Endometrial microvascular endothelial cells (primary cell): ENCODE measurements around the gene SNAPC2. TPM values are rescaled to one million over a fixed set of nuclear protein-coding genes. Genes with fewer than 3 reads are reported as not detected.

ENCODE experiments used
- in situ Hi-C: cut with HindIII; loops from 2 replicates; pipeline ENCODE4 v1.10.0; 2017; ENCODE audit warnings: low sequenced_read_pairs, low pct_unique_long_range_greater_than_20kb; ENCODE audit errors: inconsistent ontology term
- total RNA-seq: library from RNA; depleted of rRNA; stranded (reverse); fragments of >200 nt; gene quantifications from one replicate; pipeline ENCODE4 v1.2.3, GENCODE V29; 2015; ENCODE audit errors: inconsistent ontology term

SNAPC2 gene
- total RNA-seq, 1 donor from 2014 or later, result 46.8 TPM

GRCh38 chr19:7907122-7907521 lies 13.0 kb upstream of the SNAPC2 start:
- in situ Hi-C loops, result no loop called here

DNA sequence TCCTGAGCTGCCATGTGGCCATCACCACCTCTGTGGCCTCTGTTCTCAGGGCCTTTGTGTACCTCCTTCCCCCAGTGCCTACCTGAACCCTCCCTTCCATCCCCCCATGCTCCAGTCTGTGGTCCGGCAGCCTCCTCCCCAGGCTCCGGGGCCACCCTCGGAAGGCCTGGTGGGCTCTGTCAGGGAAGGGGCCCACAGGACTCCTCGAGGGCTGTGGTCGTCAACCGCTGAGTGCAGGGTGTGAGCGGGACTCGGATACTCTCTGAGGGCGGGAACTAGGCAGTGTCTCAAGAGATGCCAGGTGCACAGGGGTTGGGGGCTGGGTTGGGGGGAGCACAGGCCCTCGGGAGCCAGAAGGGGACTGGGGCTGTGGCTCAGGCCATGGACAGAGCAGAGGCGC lies 12.6 kb upstream of the SNAPC2 start:
- in situ Hi-C loops, result no loop called here

DNA sequence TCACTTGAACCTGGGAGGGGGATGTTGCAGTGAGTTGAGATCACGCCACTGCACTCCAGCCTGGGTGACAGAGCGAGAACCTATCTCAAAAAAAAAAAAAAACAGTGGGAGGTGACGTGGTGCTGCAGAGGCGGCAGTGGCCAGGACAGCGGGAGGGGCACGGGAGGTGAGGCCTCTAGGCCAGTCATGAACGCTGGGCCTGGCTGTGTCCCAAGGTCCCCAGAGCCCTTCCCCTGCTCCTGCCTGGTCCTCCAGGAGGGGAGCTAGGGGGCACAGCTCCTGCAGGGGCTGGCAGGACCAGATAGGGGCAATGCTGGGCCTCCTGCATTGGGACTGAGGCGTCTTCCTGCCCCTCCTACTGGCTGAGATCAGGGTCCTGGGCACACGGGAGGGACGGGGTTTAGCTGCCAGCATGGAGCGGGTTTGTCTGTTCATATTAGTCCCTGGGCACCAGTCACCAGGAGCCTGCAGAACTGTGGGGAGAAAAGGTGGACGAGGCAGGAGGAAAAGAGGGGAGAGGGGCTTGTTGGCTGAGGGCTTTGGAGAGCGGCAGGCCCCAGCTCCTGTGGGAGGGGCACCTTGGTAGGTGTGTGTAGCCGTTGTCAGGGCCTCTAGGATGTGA lies 11.9 kb upstream of the SNAPC2 start:
- in situ Hi-C loops, result no loop called here

DNA sequence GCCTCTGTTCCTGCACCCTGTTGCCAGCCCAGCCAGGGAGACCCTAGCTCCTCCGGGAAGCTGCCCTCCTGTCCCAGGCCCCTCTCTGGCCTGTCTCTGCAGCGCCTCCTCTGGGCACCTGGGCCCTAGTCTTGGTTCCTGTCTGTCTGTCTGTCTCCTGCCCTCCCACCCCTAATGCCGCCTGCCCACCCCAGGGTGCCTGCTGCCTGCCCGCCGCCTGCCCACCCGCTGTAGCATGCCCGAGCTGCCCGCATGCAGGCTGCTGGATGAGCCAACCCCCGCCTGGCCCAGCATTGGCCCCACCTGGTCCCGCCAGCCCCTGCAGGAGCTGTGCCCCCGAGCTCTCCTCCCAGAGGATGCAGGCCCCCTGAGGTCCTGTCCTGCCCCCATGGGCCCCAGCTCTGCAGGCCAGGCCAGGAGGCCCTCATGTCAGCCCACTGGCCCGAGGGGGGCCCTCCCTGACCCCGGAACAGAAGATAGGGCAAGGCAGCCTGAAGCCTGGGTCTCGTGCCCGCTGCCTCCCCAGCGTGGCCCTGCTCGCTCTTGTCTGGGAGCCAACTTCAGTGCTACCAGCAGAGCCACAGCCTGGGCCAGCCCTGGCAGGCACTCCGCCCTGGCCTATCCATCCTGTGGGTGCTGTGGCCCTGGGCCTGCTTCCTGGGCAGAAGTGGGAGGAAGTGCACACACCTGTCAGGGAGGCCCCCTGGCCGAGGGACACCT lies 11.2 kb upstream of the SNAPC2 start:
- in situ Hi-C loops, result no loop called here

DNA sequence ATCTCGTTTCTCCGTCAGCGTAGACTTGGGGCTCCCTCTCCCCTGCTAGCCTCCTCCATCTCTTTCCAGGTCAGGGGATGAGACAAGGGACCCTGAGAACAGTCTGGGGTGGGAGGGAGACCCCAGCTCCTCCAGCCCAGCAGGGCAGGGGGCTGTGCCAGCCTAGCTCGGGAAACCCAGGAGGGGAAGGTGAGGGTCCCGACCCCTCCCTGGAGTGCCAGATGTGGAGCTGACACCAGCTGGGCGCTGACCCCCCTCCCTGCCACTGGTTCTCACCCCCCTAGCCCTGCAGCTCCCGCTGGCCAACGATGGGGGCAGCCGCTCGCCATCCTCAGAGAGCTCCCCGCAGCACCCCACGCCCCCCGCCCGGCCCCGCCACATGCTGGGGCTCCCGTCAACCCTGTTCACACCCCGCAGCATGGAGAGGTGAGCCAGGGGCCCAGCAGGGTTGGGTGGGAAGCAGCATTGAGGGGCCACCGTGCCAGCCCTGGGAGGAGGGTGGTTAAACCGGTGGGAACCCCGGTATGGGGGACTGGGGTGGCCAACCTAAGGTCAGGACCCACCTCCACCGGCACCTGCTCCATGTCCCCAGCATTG lies 10.6 kb upstream of the SNAPC2 start:
- in situ Hi-C loops, result no loop called here

DNA sequence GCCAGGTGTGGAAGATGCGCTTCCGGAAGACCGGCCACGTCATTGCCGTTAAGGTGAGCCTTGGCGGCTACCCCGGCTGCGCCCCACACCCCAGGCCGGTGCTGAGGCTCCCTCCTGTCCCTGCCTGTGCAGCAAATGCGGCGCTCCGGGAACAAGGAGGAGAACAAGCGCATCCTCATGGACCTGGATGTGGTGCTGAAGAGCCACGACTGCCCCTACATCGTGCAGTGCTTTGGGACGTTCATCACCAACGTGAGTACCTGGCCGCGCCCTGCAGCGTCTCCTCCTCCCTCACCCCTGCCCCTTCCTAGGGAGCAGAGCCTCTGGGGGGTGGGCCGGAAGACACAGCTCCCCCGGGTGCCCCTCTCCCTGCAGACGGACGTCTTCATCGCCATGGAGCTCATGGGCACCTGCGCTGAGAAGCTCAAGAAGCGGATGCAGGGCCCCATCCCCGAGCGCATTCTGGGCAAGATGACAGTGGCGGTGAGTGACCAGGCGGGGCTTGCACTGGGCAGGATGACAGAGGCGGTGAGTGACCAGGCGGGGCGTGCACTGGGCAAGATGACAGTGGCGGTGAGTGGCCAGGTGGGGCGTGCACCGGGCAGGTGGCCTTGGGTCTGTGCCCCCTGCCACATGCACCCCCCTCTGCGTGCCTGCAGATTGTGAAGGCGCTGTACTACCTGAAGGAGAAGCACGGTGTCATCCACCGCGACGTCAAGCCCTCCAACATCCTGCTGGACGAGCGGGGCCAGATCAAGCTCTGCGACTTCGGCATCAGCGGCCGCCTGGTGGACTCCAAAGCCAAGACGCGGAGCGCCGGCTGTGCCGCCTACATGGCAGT lies 9.6 kb upstream of the SNAPC2 start:
- in situ Hi-C loops, result no loop called here

DNA sequence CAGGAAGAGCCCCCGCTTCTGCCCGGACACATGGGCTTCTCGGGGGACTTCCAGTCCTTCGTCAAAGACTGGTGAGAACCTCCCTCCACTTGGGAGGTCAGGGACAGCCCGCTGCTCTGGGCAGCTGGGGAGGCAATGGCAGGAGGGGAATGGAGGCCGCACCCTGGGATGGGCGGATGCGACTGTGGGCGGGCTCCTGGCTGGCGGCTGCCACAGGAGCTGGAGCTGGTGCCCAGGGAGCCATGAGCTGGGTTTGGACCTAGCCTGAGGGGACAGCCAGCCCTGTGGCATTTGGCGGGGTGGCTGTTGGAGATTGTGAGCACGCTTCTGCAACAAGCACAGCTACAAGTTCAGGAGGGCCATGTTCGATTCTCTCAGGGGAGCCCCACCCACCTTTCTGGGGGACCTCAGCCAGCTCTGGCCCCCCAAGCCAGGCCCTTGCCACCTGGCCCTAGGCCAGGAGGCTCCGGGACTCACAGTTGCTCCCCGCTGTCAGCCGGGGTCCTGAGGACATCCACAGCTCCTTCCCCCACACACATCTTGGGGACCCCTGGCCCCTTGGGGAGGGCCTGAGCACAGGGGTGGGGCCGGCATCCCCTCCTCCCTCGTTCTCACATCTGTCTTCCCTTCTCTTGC lies 8.5 kb upstream of the SNAPC2 start:
- in situ Hi-C loops, result no loop called here

DNA sequence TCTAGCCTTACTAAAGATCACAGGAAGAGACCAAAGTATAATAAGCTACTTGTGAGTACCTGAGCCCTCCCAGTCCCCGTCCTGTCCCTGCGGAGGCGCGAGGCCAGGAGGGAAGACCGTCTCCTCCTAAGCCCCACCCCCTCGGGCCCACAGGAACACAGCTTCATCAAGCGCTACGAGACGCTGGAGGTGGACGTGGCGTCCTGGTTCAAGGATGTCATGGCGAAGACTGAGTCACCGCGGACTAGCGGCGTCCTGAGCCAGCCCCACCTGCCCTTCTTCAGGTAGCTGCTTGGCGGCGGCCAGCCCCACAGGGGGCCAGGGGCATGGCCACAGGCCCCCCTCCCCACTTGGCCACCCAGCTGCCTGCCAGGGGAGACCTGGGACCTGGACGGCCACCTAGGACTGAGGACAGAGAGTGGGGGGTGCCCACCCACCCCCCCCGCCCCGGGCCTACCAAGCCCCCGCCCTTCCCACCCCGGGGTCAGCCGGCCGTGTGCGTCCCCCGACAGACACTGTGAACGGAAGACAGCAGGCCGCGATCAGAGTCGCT lies 7.9 kb upstream of the SNAPC2 start:
- in situ Hi-C loops, result no loop called here

DNA sequence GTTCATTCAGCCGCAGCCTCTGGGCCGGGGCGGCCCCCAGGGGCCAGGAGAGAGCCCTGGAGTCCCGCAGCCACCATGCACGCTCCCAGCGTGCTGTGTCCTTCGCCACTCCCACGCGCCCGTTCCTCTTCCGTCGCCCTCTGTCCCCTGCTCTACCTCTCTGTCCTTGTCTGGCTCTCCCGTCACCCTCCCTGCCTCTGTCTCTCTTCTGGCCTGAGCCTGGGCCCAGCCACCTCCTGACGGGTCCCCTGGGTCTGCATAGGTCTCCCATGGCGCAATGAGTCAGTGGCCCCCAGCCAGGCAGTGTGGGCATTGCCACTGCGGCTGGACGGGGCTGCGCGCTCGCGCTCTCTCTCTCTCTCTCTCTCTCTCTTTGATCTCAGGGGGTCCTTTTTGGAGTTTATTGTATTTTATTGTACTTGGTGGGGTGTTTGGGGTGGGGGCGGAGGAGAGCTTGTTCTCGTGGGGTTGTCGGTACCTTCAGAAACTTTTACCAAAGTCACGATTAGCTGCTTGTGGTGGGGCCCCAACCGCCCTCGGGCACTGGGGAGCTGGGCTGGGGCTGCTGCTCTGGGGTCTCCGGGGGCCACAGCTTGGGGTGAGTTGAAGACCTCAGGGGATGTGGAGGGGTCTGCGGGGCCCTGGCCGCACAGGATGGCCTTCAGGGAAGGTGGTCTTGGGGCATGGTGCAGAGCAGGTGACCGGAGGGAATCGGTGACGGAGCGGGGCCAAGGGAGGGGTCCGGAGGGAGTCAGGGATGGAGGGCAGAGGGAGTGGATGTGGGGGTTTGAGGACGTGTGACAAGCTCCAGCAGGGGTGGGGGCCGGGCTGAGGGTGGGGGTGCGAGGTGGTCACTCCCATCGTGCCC lies 7.2 kb upstream of the SNAPC2 start:
- in situ Hi-C loops, result no loop called here

DNA sequence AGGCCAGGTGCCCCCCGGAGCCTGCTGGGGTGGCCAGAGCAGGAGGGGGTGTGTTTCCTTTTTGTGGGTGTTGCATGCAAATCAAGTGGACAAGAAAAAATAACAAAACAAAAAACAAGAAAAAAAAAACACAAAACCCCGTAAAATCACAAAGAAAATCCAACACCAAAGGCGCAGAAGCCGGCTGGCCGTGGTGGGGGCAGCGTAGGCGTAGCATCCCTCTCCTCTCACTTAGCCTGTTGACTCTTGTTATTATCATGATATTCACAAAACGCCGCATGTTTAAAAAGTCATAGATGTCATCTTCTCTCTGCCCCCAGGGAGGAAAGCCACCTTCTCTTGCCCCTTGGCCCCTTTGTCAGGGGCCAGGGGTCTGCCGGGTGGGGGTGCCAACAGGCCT lies 6.5 kb upstream of the SNAPC2 start:
- in situ Hi-C loops, result no loop called here

DNA sequence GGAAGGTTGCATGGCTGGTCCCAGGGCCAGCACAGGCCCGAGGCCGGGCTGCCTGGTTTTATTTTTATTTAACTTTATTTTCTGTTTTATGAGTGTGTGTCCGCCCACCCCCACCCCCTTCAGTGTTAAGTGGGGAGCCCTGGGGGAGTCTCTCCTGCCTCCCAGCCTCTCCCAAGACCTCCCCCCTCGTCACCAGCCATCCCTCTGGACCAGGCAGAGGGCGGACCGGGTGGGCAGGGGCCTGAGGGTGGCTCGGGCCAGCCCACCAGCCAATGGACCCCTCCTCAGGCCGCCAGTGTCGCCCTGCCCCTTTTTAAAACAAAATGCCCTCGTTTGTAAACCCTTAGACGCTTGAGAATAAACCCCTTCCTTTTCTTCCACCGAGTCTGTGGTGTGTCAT lies 6.0 kb upstream of the SNAPC2 start:
- in situ Hi-C loops, result no loop called here

- in situ Hi-C loops, result no loop called here
Measured at GRCh38 chr19:7914598-7915045, 5.5 kb upstream of the SNAPC2 start, which contains the start of gene TGFBR3L. Gene TGFBR3L (plus strand): TSS chr19:7914830.

GRCh38 chr19:7915250-7916102 lies 4.7 kb upstream of the SNAPC2 start:
- in situ Hi-C loops, result no loop called here

- in situ Hi-C loops, result no loop called here
Measured at GRCh38 chr19:7916103-7916954, 3.8 kb upstream of the SNAPC2 start.

- in situ Hi-C loops, result no loop called here
Measured at GRCh38 chr19:7916955-7917266, 3.2 kb upstream of the SNAPC2 start.
